Activated naive CD4-positive, alpha-beta T cell treated with anti-CD3 and anti-CD28 coated beads, Interleukin-2, amount 50 U/mL, for 72 hours (primary cell): ENCODE results near the gene OR10A7. TPM values are rescaled to one million over a fixed set of nuclear protein-coding genes. Genes with fewer than 3 reads are reported as not detected.
A peak's percentile ranks its signal among the peaks of the same experiment; 100 is the strongest.
"Not testable (repeated sequence)": the region's sequence is repeated elsewhere in the genome, so short reads cannot be mapped to it uniquely, and the experiment has no call there.

Experiments used
- ATAC-seq, 2 donors: fragments of 150-1000 bp; cut with Tn5 transposase; 2 replicates each; pipeline ENCODE4 v1.10.0; 2021; ENCODE audit warnings: mild to moderate bottlenecking in 2 of 2, moderate library complexity in 2 of 2
- DNase-seq, 2 donors: peaks; one replicate each; pipeline ENCODE4 v3.0.0; 2021 to 2022; ENCODE audit warnings: low spot score in 2 of 2
- H3K27ac Mint-ChIP-seq, 2 donors: one replicate each; pipeline ENCODE4 v1.8.0; 2022; ENCODE audit warnings: mild to moderate bottlenecking in 2 of 2, mixed read lengths in 2 of 2
- H3K36me3 Mint-ChIP-seq, 2 donors: one replicate each; pipeline ENCODE4 v1.8.0; 2022; ENCODE audit warnings: mixed read lengths in 2 of 2
- H3K9me3 Mint-ChIP-seq, 2 donors: one replicate each; pipeline ENCODE4 v1.8.0; 2022; ENCODE audit warnings: mixed read lengths in 2 of 2
- total RNA-seq, 2 donors: library from RNA; stranded (reverse); gene quantifications; one replicate each; pipeline ENCODE4 v1.2.3, GENCODE V29; 2022

Gene OR10A7
- not detected for total RNA-seq

GRCh38 chr12:55220725-55221124, at the start of gene OR10A7:
TSS of gene OR10A7 (plus strand) at chr12:55221025. CDS start at chr12:55221025, 0 bp downstream.
- ATAC-seq: no peak

GRCh38 chr12:55171445-55171844, 49.4 kb upstream of the OR10A7 start:
- DNase-seq (no peak), ATAC-seq (no peak)
- Mint-ChIP-seq H3K36me3 (no peaks in the 10 kb centered on the region), H3K27ac (no peak overlapping the region), H3K9me3 (peaks cover 0 to 4% of the 10 kb centered on the region in 2 donors)

More at GRCh38 chr12:55220725-55221124, at the start of gene OR10A7:
- Mint-ChIP-seq H3K9me3 (no peaks in the 10 kb centered on the region), H3K27ac (no peak within 1 kb of the TSS), H3K36me3 (no peaks in the 10 kb centered on the region)
- no peak for DNase-seq

GRCh38 chr12:55171846-55172245, 49.0 kb upstream of the OR10A7 start:
- H3K36me3 Mint-ChIP-seq, H3K9me3 Mint-ChIP-seq, ATAC-seq, DNase-seq: not testable (repeated sequence)
- peak overlapping the region in 1 of 2 donors; percentile 51 for H3K27ac Mint-ChIP-seq

- DNase-seq: no peak
These were observed 48.1 kb upstream of the OR10A7 start for GRCh38 chr12:55172686-55173085.

GRCh38 chr12:55173456-55173855, 47.4 kb upstream of the OR10A7 start:
- DNase-seq: no peak
- Mint-ChIP-seq H3K27ac (peak overlapping the region in 1 of 2 donors; percentile 52), H3K36me3 (peaks cover 0 to 8% of the 10 kb centered on the region in 2 donors), H3K9me3 (peaks cover 4 to 8% of the 10 kb centered on the region in 2 donors)
- no peak for ATAC-seq

More at GRCh38 chr12:55172686-55173085, 48.1 kb upstream of the OR10A7 start:
- no peak for ATAC-seq
- no peak overlapping the region for H3K27ac Mint-ChIP-seq
- peaks cover under 1 to 4% of the 10 kb centered on the region in 2 donors for H3K9me3 Mint-ChIP-seq
- no peaks in the 10 kb centered on the region for H3K36me3 Mint-ChIP-seq

- Mint-ChIP-seq H3K9me3 (no peaks in the 10 kb centered on the region), H3K27ac (no peak overlapping the region), H3K36me3 (no peaks in the 10 kb centered on the region)
- ATAC-seq (no peak), DNase-seq (no peak)
These were observed 32.3 kb upstream of the OR10A7 start for GRCh38 chr12:55188573-55188972.

GRCh38 chr12:55188974-55189556, 31.8 kb upstream of the OR10A7 start:
- ATAC-seq (peak; percentile 53 to 71), DNase-seq (peak in 1 of 2 donors; percentile 67)
- Mint-ChIP-seq H3K9me3 (no peaks in the 10 kb centered on the region), H3K27ac (no peak overlapping the region), H3K36me3 (no peaks in the 10 kb centered on the region)

GRCh38 chr12:55194382-55194781, 26.4 kb upstream of the OR10A7 start:
- Mint-ChIP-seq H3K27ac (no peak overlapping the region), H3K9me3 (no peaks in the 10 kb centered on the region), H3K36me3 (no peaks in the 10 kb centered on the region)
- no peak for DNase-seq
- no peak for ATAC-seq

- ATAC-seq (peak in 1 of 2 donors; percentile 45), DNase-seq (no peak)
- Mint-ChIP-seq H3K36me3 (no peaks in the 10 kb centered on the region), H3K27ac (no peak overlapping the region), H3K9me3 (no peaks in the 10 kb centered on the region)
These were observed 5.7 kb downstream of the OR10A7 start for GRCh38 chr12:55226523-55226922.

GRCh38 chr12:55227643-55228042, 6.8 kb downstream of the OR10A7 start:
- DNase-seq (no peak), ATAC-seq (no peak)
- Mint-ChIP-seq H3K36me3 (no peaks in the 10 kb centered on the region), H3K9me3 (no peaks in the 10 kb centered on the region), H3K27ac (no peak overlapping the region)

- no peak for DNase-seq
These were observed 23.5 kb downstream of the OR10A7 start, which contains the start of gene OR6C74 for GRCh38 chr12:55244309-55244708. TSS of gene OR6C74 (plus strand) at chr12:55244609. CDS start at chr12:55247288, 2,679 bp downstream.

GRCh38 chr12:55246159-55246558, 25.3 kb downstream of the OR10A7 start:
- Mint-ChIP-seq H3K9me3 (no peaks in the 10 kb centered on the region), H3K27ac (no peak overlapping the region), H3K36me3 (no peaks in the 10 kb centered on the region)
- DNase-seq (no peak), ATAC-seq (no peak)

More at GRCh38 chr12:55244309-55244708, 23.5 kb downstream of the OR10A7 start, which contains the start of gene OR6C74:
- no peaks in the 10 kb centered on the region for H3K36me3 Mint-ChIP-seq
- H3K27ac Mint-ChIP-seq: no peak within 1 kb of the TSS
- H3K9me3 Mint-ChIP-seq: no peaks in the 10 kb centered on the region
- no peak for ATAC-seq

GRCh38 chr12:55250944-55251343, 30.1 kb downstream of the OR10A7 start:
- Mint-ChIP-seq H3K9me3 (no peaks in the 10 kb centered on the region), H3K27ac (no peak overlapping the region), H3K36me3 (no peaks in the 10 kb centered on the region)
- ATAC-seq (no peak), DNase-seq (no peak)

GRCh38 chr12:55253281-55253680, 32.5 kb downstream of the OR10A7 start:
- DNase-seq: no peak
- no peak overlapping the region for H3K27ac Mint-ChIP-seq
- H3K9me3 Mint-ChIP-seq: no peaks in the 10 kb centered on the region
- no peaks in the 10 kb centered on the region for H3K36me3 Mint-ChIP-seq
- no peak for ATAC-seq

GRCh38 chr12:55256831-55257230, 36.0 kb downstream of the OR10A7 start:
- Mint-ChIP-seq H3K36me3 (no peaks in the 10 kb centered on the region), H3K9me3 (no peaks in the 10 kb centered on the region), H3K27ac (no peak overlapping the region)
- no peak for DNase-seq
- no peak for ATAC-seq

GRCh38 chr12:55258303-55258702, 37.5 kb downstream of the OR10A7 start:
- H3K9me3 Mint-ChIP-seq: no peaks in the 10 kb centered on the region
- no peak for DNase-seq
- H3K27ac Mint-ChIP-seq: no peak overlapping the region
- ATAC-seq: no peak
- H3K36me3 Mint-ChIP-seq: no peaks in the 10 kb centered on the region
